Vagina (tissue), 2 donors: ENCODE measurements around the gene DIO1. TPM values are rescaled to one million over a fixed set of nuclear protein-coding genes. Genes with fewer than 3 reads are reported as not detected.

Source experiments
- DNase-seq, 2 donors: peaks; one replicate each; pipeline ENCODE4 v3.0.0-alpha.2; 2017; ENCODE audit errors: extremely low spot score in 2 of 2
- H3K27ac ChIP-seq: fragments of 200-600 bp; sonication (generic); one replicate; pipeline ENCODE4 v1.5.1; 2019
- H3K27me3 ChIP-seq: fragments of 200-600 bp; sonication (generic); one replicate; pipeline ENCODE4 v1.5.1; 2019
- H3K36me3 ChIP-seq, 2 donors: fragments of 200-600 bp; sonication (generic); one replicate each; pipeline ENCODE4 v1.5.1; 2017 to 2019
- H3K4me1 ChIP-seq: fragments of 200-600 bp; sonication (generic); one replicate; pipeline ENCODE4 v1.5.1; 2019
- H3K4me3 ChIP-seq, 2 donors: fragments of 200-600 bp; sonication (generic); 1 replicate in 1 of 2; 2 replicates in 1 of 2; pipeline ENCODE4 v1.5.1; 2016 to 2019
- H3K9me3 ChIP-seq: fragments of 200-600 bp; sonication (generic); one replicate; pipeline ENCODE4 v1.5.1; 2019
- CTCF ChIP-seq, 3 experiments: fragments of 450-650 bp in 2 of 3; fragments of 200-600 bp in 1 of 3; sonication (generic) in 1 of 3; IDR thresholded peaks; one replicate each; pipeline ENCODE4 v1.5.1; 2017 to 2019; ENCODE audit warnings: antibody characterized with exemption in 3 of 3, mild to moderate bottlenecking in 2 of 3, moderate library complexity in 2 of 3
- POLR2A ChIP-seq, 2 donors: fragments of 450-650 bp; IDR thresholded peaks; one replicate each; pipeline ENCODE4 v1.6.1; 2017; ENCODE audit warnings: antibody characterized with exemption in 2 of 2, mild to moderate bottlenecking in 2 of 2, moderate library complexity in 2 of 2
- POLR2AphosphoS5 ChIP-seq, 2 donors: sonication (generic); formaldehyde crosslinking; IDR thresholded peaks; one replicate each; pipeline ENCODE4 v1.9.0; 2017; ENCODE audit warnings: antibody characterized with exemption in 2 of 2, mild to moderate bottlenecking in 2 of 2, low read depth in 1 of 2; ENCODE audit not compliant: insufficient read depth in 1 of 2
- intact Hi-C: fragments of 100-400 bp; cut with DNase I; formaldehyde crosslinking; loops from one replicate; pipeline ENCODE4 v1.15.1; 2023
- total RNA-seq: library from RNA; depleted of rRNA; stranded (reverse); fragments of >200 nt; gene quantifications from one replicate; pipeline ENCODE4 v1.2.3, GENCODE V29; 2016

The DIO1 gene
- total RNA-seq, 1 donor from 2014 or later = not detected

GRCh38 chr1:53951697-53952096, 57.7 kb downstream of the DIO1 start:
- Histone ChIP-seq H3K27me3 (no peaks in the 10 kb centered on the region), H3K4me3 (no peak overlapping the region), H3K36me3 (peaks cover 0 to 24% of the 10 kb centered on the region in 2 donors), H3K4me1 (peaks cover 32% of the 10 kb centered on the region), H3K27ac (no peak overlapping the region), H3K9me3 (no peaks in the 10 kb centered on the region)
- intact Hi-C loops = no loop called here
- no peak for DNase-seq
- no peak for TF ChIP-seq CTCF (IDR thresholded peaks at IDR 0.05)
- TF ChIP-seq POLR2A (IDR thresholded peaks at IDR 0.05) = no peak
- no peak for TF ChIP-seq POLR2AphosphoS5 (IDR thresholded peaks at IDR 0.05; ENCODE audit: insufficient read depth in 1 of 2, low read depth in 1 of 2)

- H3K4me1 ChIP-seq = peaks cover 21% of the 10 kb centered on the region
- no peak overlapping the region for H3K27ac ChIP-seq
- intact Hi-C loops = no loop called here
- no peaks in the 10 kb centered on the region for H3K9me3 ChIP-seq
- H3K27me3 ChIP-seq = no peaks in the 10 kb centered on the region
- H3K4me3 ChIP-seq = no peak overlapping the region
- H3K36me3 ChIP-seq = peaks cover 0 to 30% of the 10 kb centered on the region in 2 donors
- DNase-seq = no peak
- no peak for TF ChIP-seq CTCF (IDR thresholded peaks at IDR 0.05)
Observed at GRCh38 chr1:53954128-53954527, 60.1 kb downstream of the DIO1 start.

- Histone ChIP-seq H3K27ac (no peak overlapping the region), H3K4me3 (no peak overlapping the region), H3K4me1 (peaks cover 16% of the 10 kb centered on the region), H3K27me3 (no peaks in the 10 kb centered on the region), H3K36me3 (peaks cover 2 to 48% of the 10 kb centered on the region in 2 donors), H3K9me3 (no peaks in the 10 kb centered on the region)
- intact Hi-C loops = no loop called here
- TF ChIP-seq POLR2AphosphoS5 (IDR thresholded peaks at IDR 0.05; ENCODE audit: insufficient read depth in 1 of 2, low read depth in 1 of 2) (no peak), POLR2A (IDR thresholded peaks at IDR 0.05) (no peak), CTCF (IDR thresholded peaks at IDR 0.05) (no peak)
- no peak for DNase-seq
Observed at GRCh38 chr1:53956308-53957168, 62.6 kb downstream of the DIO1 start.

GRCh38 chr1:53957194-53957818, 63.3 kb downstream of the DIO1 start:
- H3K36me3 ChIP-seq = peaks cover 2 to 48% of the 10 kb centered on the region in 2 donors
- intact Hi-C loops = no loop called here
- no peak for DNase-seq
- peaks cover 16% of the 10 kb centered on the region for H3K4me1 ChIP-seq
- no peak overlapping the region for H3K27ac ChIP-seq
- no peak for TF ChIP-seq POLR2AphosphoS5 (IDR thresholded peaks at IDR 0.05; ENCODE audit: insufficient read depth in 1 of 2, low read depth in 1 of 2)
- TF ChIP-seq POLR2A (IDR thresholded peaks at IDR 0.05) = no peak
- no peak for TF ChIP-seq CTCF (IDR thresholded peaks at IDR 0.05)
- no peak overlapping the region for H3K4me3 ChIP-seq
- H3K9me3 ChIP-seq = no peaks in the 10 kb centered on the region
- no peaks in the 10 kb centered on the region for H3K27me3 ChIP-seq
